NK-92 (cell line): ENCODE measurements around the gene DIAPH1.

ENCODE experiments used
- DNase-seq: peaks from one replicate; lab custom pipeline; 2025; ENCODE audit not compliant: unreplicated experiment; lab: John Stamatoyannopoulos, UW

DIAPH1 gene

DNA sequence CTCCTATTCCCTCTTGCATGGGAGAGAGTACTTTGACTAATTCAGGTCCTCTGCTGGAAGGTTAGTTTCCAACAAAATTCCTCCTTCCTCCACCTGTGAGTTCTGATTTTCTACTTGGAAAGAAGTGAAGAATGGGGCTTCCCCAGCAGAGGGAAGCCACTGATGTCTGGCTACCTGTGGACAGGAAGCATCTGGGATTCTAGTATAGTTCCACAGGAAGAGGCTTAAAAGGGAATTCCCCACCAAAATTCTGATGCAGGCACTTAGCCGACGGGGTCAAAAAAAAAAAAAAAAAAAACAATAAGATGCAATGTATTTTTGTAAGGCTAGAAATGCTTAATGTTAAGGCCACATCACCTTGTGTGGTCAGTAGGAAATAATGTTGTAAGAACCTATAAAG lies 96.5 kb downstream of the DIAPH1 start:
- no peak for DNase-seq

DNA sequence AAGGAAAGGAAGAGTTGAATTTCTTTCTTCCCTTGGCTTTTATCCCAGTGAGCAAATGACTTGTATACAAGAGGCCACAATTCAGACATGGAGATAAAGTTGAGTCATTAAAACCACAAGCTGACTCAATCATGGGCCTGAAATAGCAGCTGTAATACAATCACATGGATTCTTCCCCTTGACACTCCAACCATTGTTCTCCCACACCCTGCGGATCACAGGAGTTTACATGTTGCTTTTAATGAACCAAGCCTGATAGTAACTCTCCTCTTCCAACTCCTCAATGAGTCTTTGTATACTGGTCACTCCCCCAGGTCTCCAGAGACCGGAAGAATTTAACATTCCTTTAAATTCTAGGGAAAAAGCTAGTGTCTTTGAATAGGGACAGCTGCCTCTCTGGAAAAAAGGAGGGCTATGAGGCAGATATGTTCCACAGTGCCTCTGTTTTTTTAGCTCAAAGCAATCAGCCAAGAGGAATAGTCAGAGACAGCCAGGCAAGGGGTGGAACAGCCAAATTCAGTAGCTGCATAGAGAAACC lies 97.5 kb downstream of the DIAPH1 start:
- DNase-seq = no peak

DNA sequence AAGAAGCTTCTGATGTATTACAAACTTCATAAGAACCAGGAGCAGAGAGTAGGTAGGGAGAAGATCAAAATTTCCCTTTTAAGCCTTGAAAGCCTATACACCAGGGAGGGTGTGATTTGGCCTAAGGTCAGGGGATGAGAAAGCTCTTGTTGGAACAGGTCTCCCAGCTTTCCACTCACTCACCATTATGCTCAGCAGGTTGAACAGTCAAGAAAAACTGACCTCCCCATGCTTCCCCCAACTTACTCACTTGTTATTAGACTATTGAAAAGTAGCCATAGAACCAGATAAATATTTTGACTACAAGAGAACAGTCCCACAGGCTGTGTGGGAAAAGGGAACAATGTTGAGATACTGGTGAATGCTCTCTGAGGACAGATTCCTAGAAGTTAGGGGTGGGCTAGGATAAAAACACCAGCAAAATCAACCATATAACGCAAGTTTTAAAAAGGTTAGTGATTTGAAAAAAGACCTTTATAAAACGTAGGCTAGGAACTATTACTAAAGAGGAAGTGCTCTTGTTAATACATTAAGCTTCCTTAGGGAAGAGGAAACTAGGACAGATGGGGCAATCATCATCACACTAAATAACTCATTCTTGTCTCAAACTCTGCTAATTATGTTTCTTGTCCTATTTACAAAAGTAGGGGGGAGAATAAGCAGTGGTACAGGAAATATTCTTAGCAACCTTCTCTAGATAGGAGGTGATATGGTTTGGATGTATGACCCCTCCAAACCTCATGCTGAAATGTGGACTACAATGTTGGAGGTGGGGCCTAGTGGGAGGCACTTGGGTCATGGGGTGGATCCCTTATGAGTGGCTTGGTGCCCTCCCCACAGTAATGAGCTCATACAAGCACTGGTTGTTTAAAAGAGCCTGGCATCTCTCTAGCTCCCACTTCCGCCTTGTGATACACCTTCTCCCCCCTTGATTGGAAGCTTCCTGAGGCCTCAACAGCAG lies 98.9 kb downstream of the DIAPH1 start:
- DNase-seq = no peak

DNA sequence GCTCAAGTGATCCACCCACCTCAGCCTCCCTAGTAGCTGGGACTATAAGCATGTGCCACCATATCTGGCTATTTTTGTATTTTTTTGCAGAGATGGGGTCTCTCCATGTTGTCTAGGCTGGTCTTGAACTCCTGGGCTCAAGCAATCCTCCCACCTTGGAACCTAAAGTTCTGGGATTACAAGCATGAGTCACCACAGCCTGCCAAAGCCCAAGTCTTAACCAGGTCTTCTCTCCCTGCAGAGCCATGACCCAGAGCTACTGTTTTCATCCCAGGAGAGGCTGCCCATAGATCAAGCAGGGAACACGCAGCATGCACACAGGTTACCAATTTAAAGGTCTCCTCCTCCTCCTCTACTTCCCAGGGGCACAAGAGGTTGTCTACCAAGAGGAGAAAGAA lies 100.2 kb downstream of the DIAPH1 start:
- no peak for DNase-seq

DNA sequence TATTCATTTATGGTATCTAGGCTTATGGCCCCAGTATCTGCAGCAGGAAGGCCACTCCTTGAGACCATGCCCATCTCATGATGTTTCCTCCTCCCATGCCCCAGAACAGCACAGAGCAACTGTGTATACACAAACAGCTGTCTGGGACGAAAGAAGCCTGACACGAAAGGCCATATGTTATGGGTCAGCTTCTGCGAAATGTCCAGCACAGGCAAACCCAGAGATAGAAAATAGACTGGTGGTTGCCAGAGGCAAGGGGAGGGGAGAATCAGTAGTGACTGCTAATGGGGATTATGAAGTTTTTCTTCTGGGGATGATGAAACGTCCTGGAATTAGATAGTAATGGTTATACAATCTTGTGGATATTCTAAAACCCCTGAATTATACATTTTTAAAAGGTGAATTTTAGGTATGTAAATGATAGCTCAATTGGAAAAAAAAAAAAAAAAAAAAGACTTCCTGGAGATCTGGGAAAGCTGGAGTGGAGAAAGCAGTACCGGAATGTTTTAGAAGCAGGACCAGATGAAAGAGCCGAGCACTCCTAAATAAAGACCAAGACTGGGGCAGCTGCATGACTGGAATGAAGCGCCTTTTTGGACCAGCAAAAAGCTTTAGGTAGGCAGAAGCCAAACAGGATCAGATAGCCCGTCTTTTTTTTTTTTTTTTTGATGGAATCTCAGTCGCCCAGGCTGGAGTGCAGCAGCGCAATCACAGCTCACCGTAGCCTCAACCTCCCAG lies 100.8 kb downstream of the DIAPH1 start:
- DNase-seq = no peak

DNA sequence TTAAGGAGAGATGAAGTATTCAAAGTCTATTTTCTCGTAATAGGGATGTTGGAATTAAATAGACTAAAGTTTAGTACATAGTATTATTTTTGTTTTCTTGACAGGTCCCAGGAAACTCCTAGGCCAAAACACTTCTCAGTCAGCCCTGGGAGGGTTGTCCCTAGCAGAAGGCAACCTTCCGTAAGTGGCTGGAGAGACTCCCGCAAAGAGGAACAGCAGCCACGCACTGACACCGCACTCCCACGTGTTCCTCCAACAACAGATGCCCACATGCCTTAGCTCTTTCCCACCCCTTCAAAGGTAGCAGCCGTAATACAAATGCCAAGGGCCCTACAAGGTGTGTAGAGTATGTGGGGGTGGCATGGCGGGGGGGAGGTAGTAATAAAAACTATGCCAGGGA lies 101.5 kb downstream of the DIAPH1 start:
- no peak for DNase-seq

DNA sequence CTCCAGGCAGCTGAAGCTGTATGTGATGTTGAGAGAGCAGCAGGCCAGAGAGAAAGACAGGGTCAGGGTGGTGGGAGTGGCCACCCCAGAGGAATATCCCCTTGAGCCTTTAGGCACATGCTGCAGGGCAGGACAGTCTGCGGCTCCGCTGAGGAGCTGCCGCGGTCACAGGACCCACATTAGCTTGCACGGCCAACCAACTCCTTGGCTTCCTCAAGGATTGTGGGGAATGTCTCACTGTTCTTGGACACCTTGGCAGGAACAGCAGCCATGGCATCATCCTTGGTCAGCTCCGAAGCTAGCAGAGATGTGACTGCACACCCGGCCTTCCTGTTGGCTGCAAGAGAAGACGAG lies 102.2 kb downstream of the DIAPH1 start:
- DNase-seq = no peak

DNA sequence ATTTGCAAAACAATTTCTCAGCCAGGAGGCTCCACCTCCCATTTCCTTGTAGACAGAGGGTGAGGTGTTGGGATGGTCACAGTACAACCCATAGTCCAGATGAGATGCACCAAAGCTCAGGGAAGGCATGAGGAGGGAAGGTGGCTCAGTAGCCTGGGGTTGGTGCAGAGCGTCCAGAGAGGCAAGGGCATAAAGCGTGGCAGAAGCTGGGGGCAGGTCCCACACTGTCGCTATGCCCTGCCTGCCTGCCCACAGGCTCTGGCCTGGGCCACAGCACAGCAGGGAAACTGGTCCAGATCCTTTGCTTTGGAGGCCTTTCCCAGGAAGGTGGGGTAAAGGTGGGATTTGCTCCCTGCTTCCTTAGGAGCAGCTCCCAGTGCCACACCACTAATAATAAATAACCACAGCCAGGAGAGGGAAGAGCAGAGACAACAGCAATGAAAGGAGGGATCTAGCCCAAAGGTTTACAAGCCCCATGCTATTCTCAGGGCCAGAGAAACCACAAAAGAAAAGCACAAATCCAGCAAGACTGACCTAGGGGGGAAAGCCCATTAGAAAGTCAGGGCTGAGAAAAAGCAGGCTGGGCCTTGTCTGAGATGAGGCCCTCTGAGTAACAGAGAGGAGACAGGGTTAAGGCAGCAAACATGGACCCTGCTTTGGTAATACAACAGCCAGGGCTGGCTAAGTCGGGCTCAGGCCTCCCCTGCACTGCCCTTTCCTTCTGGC lies 102.7 kb downstream of the DIAPH1 start:
- DNase-seq = no peak

DNA sequence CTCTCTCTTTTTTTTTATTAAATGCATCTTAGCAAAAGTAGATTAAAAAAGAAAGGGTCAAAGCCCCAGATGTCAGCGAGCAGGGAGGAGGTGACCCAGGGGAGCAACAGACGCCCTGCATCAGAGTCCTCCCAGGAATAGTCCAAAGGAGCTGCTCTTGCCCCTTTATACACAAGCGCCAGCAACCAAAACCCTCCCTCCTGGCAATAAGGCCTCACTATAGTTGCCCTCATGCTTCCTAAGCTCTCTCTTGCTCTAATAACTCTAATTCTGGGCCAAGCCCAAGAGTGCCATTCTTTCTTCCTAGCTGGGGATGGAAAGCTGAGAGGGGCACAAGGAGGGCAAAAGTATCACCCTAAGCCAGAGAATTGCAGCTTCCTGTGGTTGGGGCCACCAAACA lies 103.7 kb downstream of the DIAPH1 start:
- DNase-seq = no peak

DNA sequence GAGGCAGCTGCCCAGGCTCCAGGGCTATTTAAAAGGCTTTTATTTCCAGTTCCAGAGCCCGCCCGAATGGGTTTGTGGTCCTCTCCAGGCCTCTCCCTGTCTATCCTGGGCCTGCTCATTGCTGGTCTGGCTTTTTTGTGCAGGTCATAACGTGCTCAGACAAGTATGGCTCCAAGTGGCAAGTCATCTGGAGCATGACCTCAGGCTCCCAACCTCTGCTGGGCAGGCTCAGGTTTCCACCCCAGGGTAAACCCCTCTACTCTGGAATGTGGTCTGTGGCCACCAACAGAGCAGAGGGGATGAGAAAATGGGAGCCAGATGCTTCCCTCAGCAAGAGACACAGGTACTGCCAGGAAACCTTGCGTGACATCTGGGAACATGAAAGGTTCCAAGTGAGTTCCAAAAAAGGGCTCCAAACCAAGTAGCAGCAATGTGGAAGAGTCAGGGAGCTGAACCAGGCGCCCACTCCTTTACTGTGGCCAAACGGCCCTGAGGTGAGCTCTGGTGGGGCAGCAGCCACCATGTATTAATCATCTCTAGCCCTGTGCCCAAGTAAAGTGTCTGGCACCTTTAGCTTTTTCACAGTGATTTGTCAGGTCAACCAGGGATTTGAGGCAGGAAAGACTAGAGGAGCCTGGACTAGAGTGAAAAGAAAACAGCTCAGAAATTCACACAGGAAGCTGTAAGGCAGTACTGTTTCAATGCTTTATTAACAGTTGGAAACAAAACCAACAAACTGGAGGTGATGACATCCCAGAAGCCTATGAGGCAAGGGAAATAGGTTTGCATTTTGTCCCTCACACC lies 104.3 kb downstream of the DIAPH1 start:
- DNase-seq = no peak

DNA sequence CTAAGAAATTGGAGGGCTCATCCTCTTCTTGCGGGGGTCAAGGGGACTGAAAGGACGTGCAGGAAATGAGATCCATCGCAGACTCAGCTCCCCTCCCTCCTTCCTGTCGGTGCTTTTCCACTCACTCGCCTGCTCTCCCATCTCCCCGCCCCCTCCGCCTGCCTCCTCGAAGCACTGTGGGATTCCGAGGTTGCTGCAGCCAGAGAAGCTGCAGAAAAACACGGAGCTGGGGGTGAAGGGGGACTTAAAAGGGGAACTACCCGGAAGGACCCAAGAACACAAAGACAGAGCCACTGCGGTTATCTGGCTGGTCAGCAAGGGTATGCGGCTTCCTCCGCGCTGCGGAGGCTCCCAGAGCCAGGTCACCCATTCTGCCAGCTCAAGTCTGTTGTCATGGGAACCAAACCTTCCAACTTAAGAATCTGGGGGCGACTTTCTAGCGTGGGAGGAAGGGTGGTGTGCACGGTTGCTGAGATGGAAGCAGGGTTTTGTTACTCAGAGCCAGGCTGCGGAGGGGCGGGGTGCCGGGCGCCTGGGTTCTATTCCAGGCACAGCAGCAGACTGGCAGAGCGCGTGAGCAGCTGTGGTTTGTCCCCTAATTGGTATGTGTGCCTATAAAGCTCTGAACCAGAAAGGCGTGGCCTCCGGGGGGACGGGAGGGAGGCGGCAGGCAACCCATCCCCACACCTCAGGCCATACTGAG lies 105.0 kb downstream of the DIAPH1 start:
- DNase-seq = no peak

DNA sequence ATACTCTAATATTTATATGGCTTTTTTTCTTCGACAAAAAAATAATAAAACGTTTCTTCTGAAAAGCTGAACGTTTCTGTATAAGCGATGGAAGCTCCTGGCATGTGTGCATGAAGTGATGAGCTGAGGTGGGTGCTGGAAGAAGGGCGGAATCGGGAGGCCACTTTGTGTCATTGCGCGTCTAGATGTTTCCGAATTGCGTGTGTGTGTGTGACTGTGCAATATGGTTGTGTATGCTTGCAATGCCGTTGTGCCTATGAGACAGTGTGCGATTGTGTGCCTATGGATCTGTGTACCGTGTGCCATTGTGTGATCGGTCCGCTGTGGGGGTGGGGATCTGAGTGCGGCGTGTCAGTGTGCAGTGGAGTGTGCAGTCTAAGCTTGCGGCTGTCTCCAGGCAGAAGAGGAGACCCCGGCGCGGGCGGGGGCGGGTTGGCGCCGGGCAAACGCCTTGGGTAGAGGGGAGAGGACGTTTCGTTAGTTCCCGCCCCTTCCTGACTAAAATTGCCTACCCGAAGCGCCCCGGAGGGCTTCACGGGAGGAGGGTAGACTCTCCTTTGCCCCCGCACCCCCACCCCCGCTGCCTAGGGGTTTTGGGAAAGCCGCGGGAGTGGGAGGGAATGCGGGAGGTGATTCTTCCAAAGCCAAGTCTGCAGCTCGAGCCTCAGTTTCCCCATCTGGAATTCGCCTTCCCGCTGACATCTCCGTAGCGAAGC lies 105.7 kb downstream of the DIAPH1 start:
- no peak for DNase-seq

DNA sequence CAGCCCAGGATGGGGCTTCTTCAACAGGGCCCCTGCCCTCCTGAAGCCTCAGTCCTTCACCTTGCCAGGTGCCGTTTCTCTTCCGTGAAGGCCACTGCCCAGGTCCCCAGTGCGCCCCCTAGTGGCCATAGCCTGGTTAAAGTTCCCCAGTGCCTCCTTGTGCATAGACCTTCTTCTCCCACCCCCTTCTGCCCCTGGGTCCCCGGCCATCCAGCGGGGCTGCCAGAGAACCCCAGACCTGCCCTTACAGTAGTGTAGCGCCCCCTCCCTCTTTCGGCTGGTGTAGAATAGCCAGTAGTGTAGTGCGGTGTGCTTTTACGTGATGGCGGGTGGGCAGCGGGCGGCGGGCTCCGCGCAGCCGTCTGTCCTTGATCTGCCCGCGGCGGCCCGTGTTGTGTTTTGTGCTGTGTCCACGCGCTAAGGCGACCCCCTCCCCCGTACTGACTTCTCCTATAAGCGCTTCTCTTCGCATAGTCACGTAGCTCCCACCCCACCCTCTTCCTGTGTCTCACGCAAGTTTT lies 106.3 kb downstream of the DIAPH1 start:
- peak; percentile 15 for DNase-seq

DNA sequence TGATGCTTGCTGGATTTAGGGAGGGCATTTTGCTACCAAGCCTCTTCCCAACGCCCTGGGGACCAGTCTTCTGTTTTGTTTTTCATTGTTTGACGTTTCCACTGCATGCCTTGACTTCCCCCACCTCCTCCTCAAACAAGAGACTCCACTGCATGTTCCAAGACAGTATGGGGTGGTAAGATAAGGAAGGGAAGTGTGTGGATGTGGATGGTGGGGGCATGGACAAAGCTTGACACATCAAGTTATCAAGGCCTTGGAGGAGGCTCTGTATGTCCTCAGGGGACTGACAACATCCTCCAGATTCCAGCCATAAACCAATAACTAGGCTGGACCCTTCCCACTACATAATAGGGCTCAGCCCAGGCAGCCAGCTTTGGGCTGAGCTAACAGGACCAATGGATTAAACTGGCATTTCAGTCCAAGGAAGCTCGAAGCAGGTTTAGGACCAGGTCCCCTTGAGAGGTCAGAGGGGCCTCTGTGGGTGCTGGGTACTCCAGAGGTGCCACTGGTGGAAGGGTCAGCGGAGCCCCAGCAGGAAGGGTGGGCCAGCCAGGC lies 107.0 kb downstream of the DIAPH1 start:
- no peak for DNase-seq

DNA sequence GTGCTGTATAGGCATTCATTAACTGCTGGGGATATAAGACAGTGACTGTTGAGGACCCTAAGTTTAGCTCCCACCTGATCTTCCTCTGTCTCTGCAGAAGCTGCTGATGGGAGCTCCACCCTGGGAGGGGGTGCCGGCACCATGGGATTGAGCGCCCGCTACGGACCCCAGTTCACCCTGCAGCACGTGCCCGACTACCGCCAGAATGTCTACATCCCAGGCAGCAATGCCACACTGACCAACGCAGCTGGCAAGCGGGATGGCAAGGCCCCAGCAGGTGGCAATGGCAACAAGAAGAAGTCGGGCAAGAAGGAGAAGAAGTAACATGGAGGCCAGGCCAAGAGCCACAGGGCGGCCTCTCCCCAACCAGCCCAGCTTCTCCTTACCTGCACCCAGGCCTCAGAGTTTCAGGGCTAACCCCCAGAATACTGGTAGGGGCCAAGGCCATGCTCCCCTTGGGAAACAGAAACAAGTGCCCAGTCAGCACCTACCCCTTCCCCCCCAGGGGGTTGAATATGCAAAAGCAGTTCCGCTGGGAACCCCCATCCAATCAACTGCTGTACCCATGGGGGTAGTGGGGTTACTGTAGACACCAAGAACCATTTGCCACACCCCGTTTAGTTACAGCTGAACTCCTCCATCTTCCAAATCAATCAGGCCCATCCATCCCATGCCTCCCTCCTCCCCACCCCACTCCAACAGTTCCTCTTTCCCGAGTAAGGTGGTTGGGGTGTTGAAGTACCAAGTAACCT lies 107.8 kb downstream of the DIAPH1 start:
- no peak for DNase-seq

DNA sequence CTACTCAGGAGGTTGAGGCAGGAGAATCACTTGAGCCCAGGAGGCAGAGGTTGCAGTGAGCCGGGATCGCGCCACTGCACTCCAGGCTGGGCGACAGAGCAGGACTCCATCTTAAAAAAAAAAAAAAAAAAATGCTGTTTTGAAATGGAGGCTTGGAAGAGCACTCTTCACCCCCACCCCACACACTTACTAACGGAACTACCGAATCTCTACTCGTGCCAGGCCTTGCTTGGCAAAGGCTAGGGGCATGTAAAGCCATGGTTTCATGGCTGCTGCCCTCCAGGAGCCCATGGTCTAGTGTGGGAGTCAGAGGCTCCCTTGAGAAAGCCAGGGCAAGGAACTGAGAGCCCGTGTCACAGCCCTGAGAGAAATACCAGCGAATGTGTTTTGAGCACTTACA lies 108.6 kb downstream of the DIAPH1 start:
- no peak for DNase-seq

DNA sequence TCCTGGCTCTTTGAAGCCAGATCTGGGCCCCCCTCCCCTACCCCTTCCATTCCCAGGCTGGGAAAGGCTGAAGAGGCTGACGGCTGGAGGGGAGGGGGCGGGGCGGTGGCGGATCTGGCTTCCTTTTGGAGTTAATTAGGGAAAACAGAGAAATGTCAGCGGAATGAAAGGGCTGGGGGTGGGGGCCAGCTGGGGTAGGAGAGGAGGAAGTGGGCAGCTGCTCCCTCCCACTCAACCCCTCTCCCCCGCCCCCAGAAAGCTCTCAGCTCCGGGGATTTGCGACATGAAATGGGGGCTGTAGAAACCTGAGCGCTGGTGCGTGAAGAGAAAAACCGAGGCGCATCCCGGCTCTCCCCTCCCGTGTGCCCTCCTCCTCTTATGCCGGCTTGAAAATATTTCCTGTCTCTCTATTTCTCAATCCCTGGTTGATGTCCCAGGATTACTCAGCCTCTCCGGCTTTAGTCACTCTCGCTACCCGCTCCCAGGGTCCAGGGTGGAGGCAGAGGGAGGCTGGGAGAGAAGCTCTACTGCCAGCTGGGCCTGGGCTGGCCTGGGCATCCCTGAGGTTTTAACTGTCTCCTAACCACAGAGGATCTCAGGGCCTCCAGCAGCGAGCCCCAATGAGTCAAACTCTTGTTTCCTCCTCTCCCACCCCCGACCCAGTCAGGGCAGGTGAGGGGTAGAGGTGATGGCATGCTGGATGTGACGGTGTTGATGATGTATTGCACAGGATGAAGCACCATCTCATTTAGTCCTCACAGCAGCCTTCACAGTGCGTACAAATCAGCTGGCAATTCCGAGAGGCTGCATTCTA lies 109.8 kb downstream of the DIAPH1 start:
- no peak for DNase-seq
